Fibroblast of lung (primary cell): ENCODE measurements around the gene TGFB1. TPM values are rescaled to one million over a fixed set of nuclear protein-coding genes. Genes with fewer than 3 reads are reported as not detected.
A peak's percentile ranks its signal among the peaks of the same experiment; 100 is the strongest.

Experiments used
- DNase-seq, 2 donors: peaks; one replicate each; pipeline versions ENCODE4 v3.0.0 to v3.0.0-alpha.2; 2010; ENCODE audit warnings: low read depth in 2 of 2
- H2AFZ ChIP-seq: 2 replicates; pipeline ENCODE4 v1.5.1; 2012; ENCODE audit warnings: low read length, control low read depth, inconsistent platforms
- H3K27ac ChIP-seq: 2 replicates; pipeline ENCODE4 v1.5.1; 2011; ENCODE audit warnings: low read length, control low read depth; ENCODE audit not compliant: insufficient read depth
- H3K27me3 ChIP-seq: 2 replicates; pipeline ENCODE4 v1.5.1; 2011; ENCODE audit warnings: mild to moderate bottlenecking, low read length; ENCODE audit not compliant: control insufficient read depth, insufficient read depth
- H3K36me3 ChIP-seq: 2 replicates; pipeline ENCODE4 v1.5.1; 2011; ENCODE audit warnings: low read length; ENCODE audit not compliant: control insufficient read depth, insufficient read depth
- H3K4me1 ChIP-seq: 2 replicates; pipeline ENCODE4 v1.5.1; 2011; ENCODE audit warnings: low read length; ENCODE audit not compliant: control insufficient read depth, insufficient read depth; ENCODE audit errors: extremely low read depth
- H3K4me2 ChIP-seq: 2 replicates; pipeline ENCODE4 v1.5.1; 2011; ENCODE audit warnings: low read length, control low read depth; ENCODE audit not compliant: insufficient read depth; ENCODE audit errors: extremely low read depth
- H3K4me3 ChIP-seq, 4 experiments: fragments of 200-600 bp in 1 of 4; sonication (generic) in 1 of 4; replicated peaks in 1 of 4; 2 replicates each; pipeline ENCODE4 v1.5.1; 2011 to 2016; ENCODE audit warnings: low read length in 4 of 4, low read depth in 3 of 4, mild to moderate bottlenecking in 3 of 4, control low read depth in 2 of 4, inconsistent platforms in 1 of 4, mixed read lengths in 1 of 4; ENCODE audit not compliant: insufficient read depth in 1 of 4; ENCODE audit errors: control extremely low read depth in 1 of 4
- H3K79me2 ChIP-seq: 2 replicates; pipeline ENCODE4 v1.5.1; 2012; ENCODE audit warnings: mild to moderate bottlenecking, low read length, inconsistent platforms; ENCODE audit not compliant: control insufficient read depth, insufficient read depth
- H3K9ac ChIP-seq: 2 replicates; pipeline ENCODE4 v1.5.1; 2011; ENCODE audit warnings: mild to moderate bottlenecking, low read length, control low read depth; ENCODE audit not compliant: insufficient read depth
- H3K9me3 ChIP-seq: 2 replicates; pipeline ENCODE4 v1.5.1; 2012; ENCODE audit warnings: low read depth, low read length; ENCODE audit not compliant: control insufficient read depth, insufficient read depth
- H4K20me1 ChIP-seq: 2 replicates; pipeline ENCODE4 v1.5.1; 2011; ENCODE audit warnings: low read length; ENCODE audit not compliant: control insufficient read depth, insufficient read depth; ENCODE audit errors: extremely low read depth
- EZH2 ChIP-seq: IDR thresholded peaks from 2 replicates; pipeline ENCODE4 v1.5.1; 2012; ENCODE audit warnings: low read length, control low read depth, mild to moderate bottlenecking; ENCODE audit errors: missing control alignments
- polyA plus RNA-seq, 2 donors: library from polyadenylated mRNA; depleted of rRNA in 1 of 2; stranded (reverse) in 1 of 2; unstranded in 1 of 2; fragments of >200 nt; gene quantifications; 2 replicates each; pipeline ENCODE4 v1.2.1, GENCODE V29; 2011 to 2012; ENCODE audit warnings: missing spikeins in 1 of 2
- total RNA-seq: library from RNA; depleted of rRNA; stranded (reverse); fragments of >200 nt; gene quantifications from 2 replicates; pipeline ENCODE4 v1.2.1, GENCODE V29; 2014
- TF ChIP-seq, protein P1 (sequence below), 2 donors: IDR thresholded peaks in 1 of 2; conservative IDR thresholded peaks in 1 of 2; 1 replicate in 1 of 2; 2 replicates in 1 of 2; pipeline ENCODE4 v1.5.1; 2011 to 2012; ENCODE audit warnings: low read length in 2 of 2, control low read depth in 1 of 2, inconsistent platforms in 1 of 2, low read depth in 1 of 2, mild to moderate bottlenecking in 1 of 2

TGFB1 gene
- total and polyA plus RNA-seq, 2 donors (not counting 1 experiment from before 2014, with no cell fraction given), result 4.2 to 14.4 TPM

- TF ChIP-seq EZH2, result no peak
- TF ChIP-seq, protein P1, sequence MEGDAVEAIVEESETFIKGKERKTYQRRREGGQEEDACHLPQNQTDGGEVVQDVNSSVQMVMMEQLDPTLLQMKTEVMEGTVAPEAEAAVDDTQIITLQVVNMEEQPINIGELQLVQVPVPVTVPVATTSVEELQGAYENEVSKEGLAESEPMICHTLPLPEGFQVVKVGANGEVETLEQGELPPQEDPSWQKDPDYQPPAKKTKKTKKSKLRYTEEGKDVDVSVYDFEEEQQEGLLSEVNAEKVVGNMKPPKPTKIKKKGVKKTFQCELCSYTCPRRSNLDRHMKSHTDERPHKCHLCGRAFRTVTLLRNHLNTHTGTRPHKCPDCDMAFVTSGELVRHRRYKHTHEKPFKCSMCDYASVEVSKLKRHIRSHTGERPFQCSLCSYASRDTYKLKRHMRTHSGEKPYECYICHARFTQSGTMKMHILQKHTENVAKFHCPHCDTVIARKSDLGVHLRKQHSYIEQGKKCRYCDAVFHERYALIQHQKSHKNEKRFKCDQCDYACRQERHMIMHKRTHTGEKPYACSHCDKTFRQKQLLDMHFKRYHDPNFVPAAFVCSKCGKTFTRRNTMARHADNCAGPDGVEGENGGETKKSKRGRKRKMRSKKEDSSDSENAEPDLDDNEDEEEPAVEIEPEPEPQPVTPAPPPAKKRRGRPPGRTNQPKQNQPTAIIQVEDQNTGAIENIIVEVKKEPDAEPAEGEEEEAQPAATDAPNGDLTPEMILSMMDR (conservative IDR thresholded peaks at IDR 0.05 in 1 of 2, IDR thresholded peaks at IDR 0.05 in 1 of 2; ENCODE audit: low read depth in 1 of 2, low read length in 2 of 2), result no peak
- peaks cover 8% of the 10 kb centered on the region for H3K4me1 ChIP-seq
- H2AFZ ChIP-seq, result no peak overlapping the region
- peak overlapping the region; percentile 1 for H3K27ac ChIP-seq
- no peaks in the 10 kb centered on the region for H3K9me3 ChIP-seq
- no peak overlapping the region for H3K4me2 ChIP-seq
- no peak for DNase-seq
- H3K79me2 ChIP-seq, result peaks cover 9% of the 10 kb centered on the region
- H3K36me3 ChIP-seq, result peaks cover 15% of the 10 kb centered on the region
- H3K27me3 ChIP-seq, result no peaks in the 10 kb centered on the region
- H4K20me1 ChIP-seq, result no peaks in the 10 kb centered on the region
- no peak overlapping the region for H3K9ac ChIP-seq
- H3K4me3 ChIP-seq, result no peak overlapping the region
Measured at GRCh38 chr19:41307090-41307875, 46.4 kb downstream of the TGFB1 start.

DNA sequence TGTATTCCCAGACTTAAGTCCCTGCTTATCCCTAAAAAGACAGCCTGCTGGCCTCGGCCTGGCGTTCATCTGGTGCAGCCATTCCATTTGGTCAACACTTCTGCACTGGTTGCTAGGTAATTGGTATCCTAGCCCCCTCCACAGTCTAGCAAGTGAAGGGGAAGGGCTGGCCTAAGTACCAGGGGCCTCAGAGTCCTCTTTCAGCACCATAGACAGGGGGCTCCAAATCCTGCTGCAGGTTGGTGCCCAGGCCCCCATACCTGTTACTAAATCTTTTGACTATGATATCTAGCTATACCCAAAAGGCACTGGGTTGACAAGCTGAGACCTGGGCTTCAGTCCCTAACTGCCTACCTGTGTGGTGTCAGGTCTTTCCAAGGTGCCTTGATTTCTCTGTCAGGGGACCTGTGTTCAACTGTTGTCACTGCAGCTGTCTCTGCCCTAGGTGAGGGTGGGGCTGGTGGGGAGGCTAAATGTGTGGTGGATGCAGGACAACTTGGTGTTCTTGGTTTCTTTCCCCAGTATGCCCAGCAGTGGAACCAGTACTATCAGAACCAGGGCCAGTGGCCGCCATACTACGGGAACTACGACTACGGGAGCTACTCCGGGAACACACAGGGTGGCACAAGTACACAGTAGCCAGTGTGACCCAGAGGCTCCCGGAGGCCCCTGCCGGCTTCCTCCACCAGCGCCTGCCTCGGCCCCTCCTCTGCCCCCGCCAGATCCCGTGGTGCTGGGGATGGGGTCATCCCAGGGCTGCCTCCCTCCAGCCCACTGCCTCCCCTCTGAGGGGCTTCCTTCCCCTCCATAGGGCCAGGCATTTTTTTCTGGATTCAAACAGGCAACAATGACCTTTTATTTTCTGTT, 47.6 kb downstream of the TGFB1 start:
- Histone ChIP-seq H4K20me1 (no peaks in the 10 kb centered on the region), H3K9me3 (no peaks in the 10 kb centered on the region), H3K4me2 (no peak overlapping the region), H3K4me3 (no peak overlapping the region), H3K27ac (no peak overlapping the region), H3K4me1 (peaks cover 8% of the 10 kb centered on the region), H3K79me2 (peaks cover 3% of the 10 kb centered on the region), H2AFZ (no peak overlapping the region), H3K36me3 (peaks cover 22% of the 10 kb centered on the region), H3K27me3 (no peaks in the 10 kb centered on the region), H3K9ac (no peak overlapping the region)
- TF ChIP-seq EZH2, result no peak
- DNase-seq, result no peak

DNA sequence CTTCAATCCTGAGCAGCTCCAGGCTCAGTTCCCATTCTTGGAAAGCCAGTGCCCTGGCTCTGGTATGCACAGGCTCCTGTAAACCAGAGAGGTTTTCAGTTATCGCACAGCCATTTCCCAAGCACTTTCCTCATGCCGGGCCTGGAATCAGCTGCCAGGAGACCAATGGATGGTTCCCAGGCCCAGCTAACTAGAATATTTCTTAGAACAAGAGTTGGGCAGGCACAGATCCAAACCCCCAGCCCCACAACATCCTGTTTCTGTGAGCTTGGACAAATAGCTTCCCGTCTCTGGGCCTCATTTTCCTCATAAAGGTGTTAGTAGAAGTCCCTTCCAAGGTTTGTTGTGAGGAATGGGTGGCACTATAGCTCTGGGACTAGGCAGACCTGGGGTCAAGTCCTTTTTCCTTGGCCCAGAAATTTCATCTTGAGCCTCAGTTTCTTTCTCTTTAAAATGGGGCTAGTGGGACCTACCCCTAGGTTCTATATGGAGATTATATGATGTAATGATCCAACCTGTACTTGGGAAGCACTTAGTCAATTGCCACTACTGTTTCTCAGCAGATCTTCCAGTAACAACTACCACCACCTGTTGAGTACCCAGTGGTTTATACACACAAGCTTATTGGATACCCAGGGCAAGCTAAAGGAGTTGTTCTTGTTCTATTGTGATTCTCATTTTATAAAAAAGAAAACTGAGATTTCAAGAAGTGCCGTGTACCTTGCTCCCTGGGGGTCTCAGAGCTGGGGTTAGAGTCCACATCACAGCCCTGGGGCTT, 48.8 kb downstream of the TGFB1 start:
- peaks cover 4% of the 10 kb centered on the region for H3K79me2 ChIP-seq
- H3K9ac ChIP-seq, result no peak overlapping the region
- DNase-seq, result no peak
- H3K4me1 ChIP-seq, result peaks cover 10% of the 10 kb centered on the region
- H2AFZ ChIP-seq, result no peak overlapping the region
- H4K20me1 ChIP-seq, result no peaks in the 10 kb centered on the region
- no peaks in the 10 kb centered on the region for H3K9me3 ChIP-seq
- no peak overlapping the region for H3K27ac ChIP-seq
- no peak overlapping the region for H3K4me2 ChIP-seq
- H3K27me3 ChIP-seq, result no peaks in the 10 kb centered on the region
- H3K36me3 ChIP-seq, result peaks cover 26% of the 10 kb centered on the region
- H3K4me3 ChIP-seq, result no peak overlapping the region
- TF ChIP-seq EZH2, result no peak
- TF ChIP-seq, protein P1 (conservative IDR thresholded peaks at IDR 0.05 in 1 of 2, IDR thresholded peaks at IDR 0.05 in 1 of 2; ENCODE audit: low read depth in 1 of 2, low read length in 2 of 2), result no peak
